ENCODE results near the gene PDGFB. TPM values are rescaled to one million over a fixed set of nuclear protein-coding genes. Genes with fewer than 3 reads are reported as not detected.
A peak's percentile ranks its signal among the peaks of the same experiment; 100 is the strongest.

PDGFB gene
- total and polyA plus RNA-seq, 9 of the 15 experiments (the other 6 are each of a cell fraction or from before 2014, with no cell fraction given), result 0.07 to 4.0 (median 0.48) TPM; not detected in 1

DNA sequence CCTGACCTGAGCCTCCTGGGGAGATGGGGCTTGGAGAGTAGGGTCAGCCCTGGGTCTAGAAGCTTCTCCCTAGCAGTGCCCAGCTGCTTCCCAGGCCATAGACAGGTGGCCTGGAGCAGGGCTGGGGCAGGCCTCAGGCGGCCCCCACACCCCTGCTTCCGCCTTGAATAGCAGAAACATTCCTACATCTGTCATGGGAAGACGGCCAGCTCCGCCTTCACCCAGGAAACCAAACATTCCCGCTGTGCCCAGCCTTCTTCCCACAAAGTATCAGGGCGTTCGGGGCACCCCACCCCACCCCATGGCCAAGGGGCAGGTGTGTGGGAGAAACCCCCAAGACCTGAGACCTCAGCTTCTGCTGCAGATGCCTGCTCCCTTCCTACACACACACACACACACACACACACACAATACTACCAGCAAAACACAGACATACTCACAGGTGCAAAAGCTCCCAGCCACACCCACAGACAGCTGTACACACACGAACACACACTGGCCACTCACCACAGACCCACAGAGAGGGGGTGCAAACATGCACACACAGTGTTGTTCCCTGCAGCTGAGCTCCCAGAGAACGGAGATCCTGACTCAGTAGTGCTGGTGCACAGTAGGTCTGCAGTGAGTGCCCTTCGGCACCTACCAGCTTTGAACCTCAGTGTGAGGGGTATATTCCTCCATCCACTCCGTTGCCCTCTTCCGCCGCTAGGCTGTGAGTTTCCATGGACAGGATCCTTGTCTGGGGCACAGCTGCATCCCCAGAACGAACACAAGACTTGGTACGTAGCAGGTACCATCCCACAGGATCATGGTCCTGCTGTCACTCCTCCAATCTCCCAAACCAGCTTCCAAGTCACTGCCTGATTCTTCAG lies 37.4 kb downstream of the PDGFB start:
- CTCF ChIA-PET (ENCODE audit: low intra/inter-chr PET ratio), result no interaction called here

DNA sequence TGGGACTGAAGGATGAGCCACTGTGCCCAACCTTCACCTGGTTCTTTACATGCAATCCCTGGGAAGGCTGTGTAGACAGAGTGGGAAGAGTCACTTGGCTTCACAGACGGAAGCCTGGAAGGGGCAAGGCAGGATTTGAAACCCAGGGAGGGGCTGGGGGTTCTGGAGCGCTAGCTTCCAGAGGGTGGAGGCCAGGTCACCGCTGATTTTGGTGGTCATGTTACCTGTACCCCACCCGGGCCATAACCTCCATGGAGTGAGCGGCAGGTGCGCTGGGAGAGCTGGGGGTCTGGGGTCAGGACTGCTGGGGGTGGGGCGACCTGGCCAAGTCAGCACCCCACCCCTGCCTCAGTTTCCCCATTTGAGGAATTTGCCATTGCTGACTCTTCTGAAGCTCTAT lies 38.3 kb downstream of the PDGFB start:
- H3K9ac ChIP-seq (ENCODE audit: insufficient read depth in 1 of 2, low read depth in 2 of 2, low read length in 2 of 2), result no peak overlapping the region
- no peaks in the 10 kb centered on the region for H4K20me1 ChIP-seq (replicated peaks; ENCODE audit: control insufficient read depth, insufficient read depth, low read length)
- FAIRE-seq (no peak), DNase-seq (ENCODE audit: extremely low read depth in 1 of 4, low spot score in 3 of 4) (no peak), ATAC-seq (no peak)
- H3K9me1 ChIP-seq (ENCODE audit: control insufficient read depth, insufficient read depth, low read length), result no peaks in the 10 kb centered on the region
- H3K36me3 ChIP-seq (ENCODE audit: control insufficient read depth, insufficient read depth, low read length), result no peaks in the 10 kb centered on the region
- in situ Hi-C loops (cut with MboI) (no loop called here), intact Hi-C loops (cut with micrococcal nuclease) (no loop called here)
- no peak overlapping the region for H2AFZ ChIP-seq (ENCODE audit: low read depth, low read length)
- no peak overlapping the region for H3K4me3 ChIP-seq
- WGBS (ENCODE audit: insufficient coverage, low coverage, missing lambda C conversion rate), result 37% methylated on average over 5 of the region's 7 CpGs
- H3K27me3 ChIP-seq (ENCODE audit: control insufficient read depth in 2 of 2, insufficient read depth in 2 of 2, low read length in 2 of 2), result no peaks in the 10 kb centered on the region
- H3K4me1 ChIP-seq (replicated peaks in 1 of 2; ENCODE audit: control insufficient read depth in 2 of 2, insufficient read depth in 2 of 2, low read length in 2 of 2), result peaks cover 6% of the 10 kb centered on the region in 2 experiments; a peak in 3 of 5 replicates
- ChIA-PET POLR2A (interaction anchor here (0.6 to 0.8 kb wide), 4 partner anchors 24 to 355 kb away, joined by 3 read pairs; no protein-coding TSS in a partner anchor), CTCF (ENCODE audit: low intra/inter-chr PET ratio) (no interaction called here)
- no peaks in the 10 kb centered on the region for H3K9me3 ChIP-seq (replicated peaks; ENCODE audit: control insufficient read depth, insufficient read depth, low read depth, low read length)
- BruUV-seq (replicated peaks), result no TSS peak
- H3K4me2 ChIP-seq (ENCODE audit: insufficient read depth, low read length), result no peak overlapping the region
- no peak overlapping the region for H3K27ac ChIP-seq (ENCODE audit: extremely low read depth, low read depth, low read length)
- no peaks in the 10 kb centered on the region for H3K79me2 ChIP-seq (ENCODE audit: control insufficient read depth, insufficient read depth, low read length)
- TF ChIP-seq, protein P1, sequence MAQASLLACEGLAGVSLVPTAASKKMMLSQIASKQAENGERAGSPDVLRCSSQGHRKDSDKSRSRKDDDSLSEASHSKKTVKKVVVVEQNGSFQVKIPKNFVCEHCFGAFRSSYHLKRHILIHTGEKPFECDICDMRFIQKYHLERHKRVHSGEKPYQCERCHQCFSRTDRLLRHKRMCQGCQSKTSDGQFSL (CRISPR knock-in tag; IDR thresholded peaks at IDR 0.05), result no peak
- TF ChIP-seq, protein P1 (tag; IDR thresholded peaks at IDR 0.05), result no peak
- no peak for TF ChIP-seq ZBTB5 (IDR thresholded peaks at IDR 0.05)
- TF ChIP-seq, protein P2, sequence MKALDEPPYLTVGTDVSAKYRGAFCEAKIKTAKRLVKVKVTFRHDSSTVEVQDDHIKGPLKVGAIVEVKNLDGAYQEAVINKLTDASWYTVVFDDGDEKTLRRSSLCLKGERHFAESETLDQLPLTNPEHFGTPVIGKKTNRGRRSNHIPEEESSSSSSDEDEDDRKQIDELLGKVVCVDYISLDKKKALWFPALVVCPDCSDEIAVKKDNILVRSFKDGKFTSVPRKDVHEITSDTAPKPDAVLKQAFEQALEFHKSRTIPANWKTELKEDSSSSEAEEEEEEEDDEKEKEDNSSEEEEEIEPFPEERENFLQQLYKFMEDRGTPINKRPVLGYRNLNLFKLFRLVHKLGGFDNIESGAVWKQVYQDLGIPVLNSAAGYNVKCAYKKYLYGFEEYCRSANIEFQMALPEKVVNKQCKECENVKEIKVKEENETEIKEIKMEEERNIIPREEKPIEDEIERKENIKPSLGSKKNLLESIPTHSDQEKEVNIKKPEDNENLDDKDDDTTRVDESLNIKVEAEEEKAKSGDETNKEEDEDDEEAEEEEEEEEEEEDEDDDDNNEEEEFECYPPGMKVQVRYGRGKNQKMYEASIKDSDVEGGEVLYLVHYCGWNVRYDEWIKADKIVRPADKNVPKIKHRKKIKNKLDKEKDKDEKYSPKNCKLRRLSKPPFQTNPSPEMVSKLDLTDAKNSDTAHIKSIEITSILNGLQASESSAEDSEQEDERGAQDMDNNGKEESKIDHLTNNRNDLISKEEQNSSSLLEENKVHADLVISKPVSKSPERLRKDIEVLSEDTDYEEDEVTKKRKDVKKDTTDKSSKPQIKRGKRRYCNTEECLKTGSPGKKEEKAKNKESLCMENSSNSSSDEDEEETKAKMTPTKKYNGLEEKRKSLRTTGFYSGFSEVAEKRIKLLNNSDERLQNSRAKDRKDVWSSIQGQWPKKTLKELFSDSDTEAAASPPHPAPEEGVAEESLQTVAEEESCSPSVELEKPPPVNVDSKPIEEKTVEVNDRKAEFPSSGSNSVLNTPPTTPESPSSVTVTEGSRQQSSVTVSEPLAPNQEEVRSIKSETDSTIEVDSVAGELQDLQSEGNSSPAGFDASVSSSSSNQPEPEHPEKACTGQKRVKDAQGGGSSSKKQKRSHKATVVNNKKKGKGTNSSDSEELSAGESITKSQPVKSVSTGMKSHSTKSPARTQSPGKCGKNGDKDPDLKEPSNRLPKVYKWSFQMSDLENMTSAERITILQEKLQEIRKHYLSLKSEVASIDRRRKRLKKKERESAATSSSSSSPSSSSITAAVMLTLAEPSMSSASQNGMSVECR (CRISPR knock-in tag; IDR thresholded peaks at IDR 0.05), result no peak

More for the DNA sequence above, 37.4 kb downstream of the PDGFB start:
- Histone ChIP-seq H3K27ac (ENCODE audit: extremely low read depth, low read depth, low read length) (no peak overlapping the region), H3K27me3 (ENCODE audit: control insufficient read depth in 2 of 2, insufficient read depth in 2 of 2, low read length in 2 of 2) (no peaks in the 10 kb centered on the region), H3K4me2 (ENCODE audit: insufficient read depth, low read length) (no peak overlapping the region), H4K20me1 (replicated peaks; ENCODE audit: control insufficient read depth, insufficient read depth, low read length) (no peaks in the 10 kb centered on the region), H3K9me3 (replicated peaks; ENCODE audit: control insufficient read depth, insufficient read depth, low read depth, low read length) (no peaks in the 10 kb centered on the region), H2AFZ (ENCODE audit: low read depth, low read length) (no peak overlapping the region), H3K4me1 (replicated peaks in 1 of 2; ENCODE audit: control insufficient read depth in 2 of 2, insufficient read depth in 2 of 2, low read length in 2 of 2) (peaks cover 6 to 7% of the 10 kb centered on the region in 2 experiments; a peak in 3 of 5 replicates), H3K36me3 (ENCODE audit: control insufficient read depth, insufficient read depth, low read length) (no peaks in the 10 kb centered on the region), H3K4me3 (no peak overlapping the region), H3K9ac (ENCODE audit: insufficient read depth in 1 of 2, low read depth in 2 of 2, low read length in 2 of 2) (no peak overlapping the region), H3K79me2 (ENCODE audit: control insufficient read depth, insufficient read depth, low read length) (no peaks in the 10 kb centered on the region), H3K9me1 (ENCODE audit: control insufficient read depth, insufficient read depth, low read length) (no peaks in the 10 kb centered on the region)
- in situ Hi-C loops (cut with MboI), result no loop called here
- ATAC-seq (no peak), FAIRE-seq (no peak), DNase-seq (ENCODE audit: extremely low read depth in 1 of 4, low spot score in 3 of 4) (peak in 1 of 4 experiments; percentile 2)
- WGBS (ENCODE audit: insufficient coverage, low coverage, missing lambda C conversion rate), result 36% methylated on average over 14 of the region's 15 CpGs
- POLR2A ChIA-PET, result interaction anchor here (0.6 to 0.8 kb wide), 5 partner anchors 9 to 355 kb away, joined by 3 read pairs; no protein-coding TSS in a partner anchor
- intact Hi-C loops (cut with micrococcal nuclease), result no loop called here
- no peak for TF ChIP-seq EP400 (IDR thresholded peaks at IDR 0.05)
- TF ChIP-seq NR4A1 (CRISPR knock-in tag; IDR thresholded peaks at IDR 0.05), result no peak
- TF ChIP-seq NR4A1 (tag; IDR thresholded peaks at IDR 0.05), result no peak
- TF ChIP-seq ZKSCAN1 (IDR thresholded peaks at IDR 0.05; ENCODE audit: low read depth, low read length), result peak; percentile 88
- no TSS peak for BruUV-seq (replicated peaks)

Data from K562 (cell line).